Body of pancreas (tissue), 4 donors: ENCODE results near the gene NOSTRIN. TPM values are rescaled to one million over a fixed set of nuclear protein-coding genes. Genes with fewer than 3 reads are reported as not detected.
"Not testable (repeated sequence)": the region's sequence is repeated elsewhere in the genome, so short reads cannot be mapped to it uniquely, and the experiment has no call there.

Experiments used
- ATAC-seq: fragments of 150-250 bp; one replicate; pipeline ENCODE4 v1.9.1; 2016
- DNase-seq, 4 donors: peaks; one replicate each; pipeline ENCODE4 v3.0.0-alpha.2; 2019
- H3K27ac ChIP-seq, 4 donors: fragments of 200-600 bp; sonication (generic); 1 replicate in 3 of 4; 2 replicates in 1 of 4; pipeline versions ENCODE4 v1.5.1 to v1.6.1; 2016 to 2019; ENCODE audit warnings: mild to moderate bottlenecking in 1 of 4, mixed read lengths in 1 of 4, moderate library complexity in 1 of 4
- H3K27me3 ChIP-seq, 2 donors: fragments of 200-600 bp; sonication (generic); one replicate each; pipeline ENCODE4 v1.6.0; 2016; ENCODE audit warnings: mild to moderate bottlenecking in 1 of 2
- H3K36me3 ChIP-seq, 2 donors: fragments of 200-600 bp; sonication (generic); replicated peaks in 1 of 2; 2 replicates each; pipeline ENCODE4 v1.5.1; 2016; ENCODE audit warnings: low read depth in 2 of 2; ENCODE audit not compliant: insufficient read depth in 1 of 2
- H3K4me1 ChIP-seq: fragments of 200-600 bp; sonication (generic); one replicate; pipeline ENCODE4 v1.6.0; 2016
- H3K4me3 ChIP-seq, 2 donors: fragments of 200-600 bp; sonication (generic); 1 replicate in 1 of 2; 2 replicates in 1 of 2; pipeline ENCODE4 v1.5.1; 2016 to 2019
- H3K9me3 ChIP-seq, 3 donors: fragments of 200-600 bp; sonication (generic); 1 replicate in 2 of 3; 2 replicates in 1 of 3; pipeline ENCODE4 v1.5.1; 2016
- CTCF ChIP-seq, 7 experiments: fragments of 450-650 bp in 4 of 7; fragments of 200-600 bp in 3 of 7; sonication (generic) in 3 of 7; IDR thresholded peaks; one replicate each; pipeline ENCODE4 v1.5.1; 2016 to 2019; ENCODE audit warnings: antibody characterized with exemption in 7 of 7
- POLR2A ChIP-seq, 3 donors: fragments of 450-650 bp; IDR thresholded peaks; one replicate each; pipeline ENCODE4 v1.6.1; 2016; ENCODE audit warnings: antibody characterized with exemption in 3 of 3, mild to moderate bottlenecking in 2 of 3
- WGBS, 2 donors: methylation state at CpG; one replicate each; pipeline ENCODE4 v1.1.5; 2017; 5-methylcytosine and 5-hydroxymethylcytosine counted together
- intact Hi-C: fragments of 100-400 bp; cut with DNase I; formaldehyde crosslinking; loops from one replicate; pipeline ENCODE4 v1.15.1; 2023
- total RNA-seq, 2 donors: library from RNA; depleted of rRNA; stranded (reverse); fragments of >200 nt; gene quantifications; one replicate each; pipeline ENCODE4 v1.1.0, GENCODE V29; 2016

Gene NOSTRIN
- total RNA-seq, 2 donors from 2014 or later: 34.8 to 64.3 TPM

- no peak for DNase-seq
- Histone ChIP-seq H3K9me3 (no peaks in the 10 kb centered on the region), H3K27ac (no peak overlapping the region), H3K36me3 (peaks cover 0 to 5% of the 10 kb centered on the region in 2 donors), H3K4me3 (no peak overlapping the region), H3K4me1 (peaks cover 5% of the 10 kb centered on the region), H3K27me3 (no peaks in the 10 kb centered on the region)
- intact Hi-C loops: no loop called here
- WGBS, 2 donors: 92 to 95% methylated on average over 5 of the region's 5 CpGs
- TF ChIP-seq CTCF (IDR thresholded peaks at IDR 0.05) (no peak), POLR2A (IDR thresholded peaks at IDR 0.05) (no peak)
- ATAC-seq: no peak
These were observed 52.2 kb downstream of the NOSTRIN start for GRCh38 chr2:168854651-168855050.

- WGBS, 2 donors: 90 to 96% methylated on average over 3 of the region's 3 CpGs
- intact Hi-C loops: no loop called here
- TF ChIP-seq POLR2A (IDR thresholded peaks at IDR 0.05): no peak
- no peak for TF ChIP-seq CTCF (IDR thresholded peaks at IDR 0.05)
- H3K4me1 ChIP-seq: no peaks in the 10 kb centered on the region
- no peaks in the 10 kb centered on the region for H3K27me3 ChIP-seq
- H3K36me3 ChIP-seq: peaks cover 0 to 8% of the 10 kb centered on the region in 2 donors
- DNase-seq: no peak
- H3K9me3 ChIP-seq: no peaks in the 10 kb centered on the region
- no peak for ATAC-seq
- no peak overlapping the region for H3K27ac ChIP-seq
- H3K4me3 ChIP-seq: no peak overlapping the region
These were observed 53.2 kb downstream of the NOSTRIN start for GRCh38 chr2:168855601-168856000.

GRCh38 chr2:168858146-168858545 lies 55.7 kb downstream of the NOSTRIN start:
- Histone ChIP-seq H3K4me1 (no peaks in the 10 kb centered on the region), H3K27ac (no peak overlapping the region), H3K9me3 (no peaks in the 10 kb centered on the region), H3K36me3 (peaks cover 14 to 20% of the 10 kb centered on the region in 2 donors), H3K4me3 (no peak overlapping the region), H3K27me3 (no peaks in the 10 kb centered on the region)
- ATAC-seq: no peak
- no peak for DNase-seq
- intact Hi-C loops: no loop called here
- no peak for TF ChIP-seq POLR2A (IDR thresholded peaks at IDR 0.05)
- TF ChIP-seq CTCF (IDR thresholded peaks at IDR 0.05): no peak
- WGBS, 2 donors: 92% methylated on average over 2 of the region's 2 CpGs

GRCh38 chr2:168867164-168867563 lies 64.7 kb downstream of the NOSTRIN start:
- H3K4me3 ChIP-seq, H3K9me3 ChIP-seq, DNase-seq, H3K4me1 ChIP-seq, ATAC-seq, intact Hi-C loops, H3K27ac ChIP-seq, H3K27me3 ChIP-seq: not testable (repeated sequence)
- WGBS, 2 donors: 95 to 100% methylated on average over 1 of the region's 1 CpG
- peaks cover 19 to 20% of the 10 kb centered on the region in 2 donors for H3K36me3 ChIP-seq

GRCh38 chr2:168870369-168870768 lies 67.9 kb downstream of the NOSTRIN start:
- H3K9me3 ChIP-seq, H3K27me3 ChIP-seq, ATAC-seq, H3K4me1 ChIP-seq, intact Hi-C loops, H3K27ac ChIP-seq, H3K4me3 ChIP-seq, DNase-seq, H3K36me3 ChIP-seq: not testable (repeated sequence)
- 91 to 100% methylated on average over 1 of the region's 1 CpG for WGBS, 2 donors

GRCh38 chr2:168870824-168871223 lies 68.4 kb downstream of the NOSTRIN start:
- H3K4me3 ChIP-seq, intact Hi-C loops, DNase-seq, H3K9me3 ChIP-seq, H3K27ac ChIP-seq, H3K4me1 ChIP-seq, ATAC-seq, H3K27me3 ChIP-seq, H3K36me3 ChIP-seq: not testable (repeated sequence)
- WGBS, 2 donors: 95 to 100% methylated on average over 4 of the region's 4 CpGs
